H1 (cell line): ENCODE results near the gene COL4A2. TPM values are rescaled to one million over a fixed set of nuclear protein-coding genes. Genes with fewer than 3 reads are reported as not detected.

Experiments
- CTCF ChIA-PET: fragments of 300-600 bp; sonication (Branson Sonifier 250); formaldehyde crosslinking; loops from one replicate; lab custom pipeline; 2021; ENCODE audit not compliant: partially characterized antibody; lab: Charles Lee
- POLR2A ChIA-PET: fragments of 300-600 bp; sonication (Branson Sonifier 250); formaldehyde crosslinking; loops from one replicate; lab custom pipeline; 2021; ENCODE audit warnings: inconsistent platforms; ENCODE audit not compliant: partially characterized antibody; lab: Charles Lee
- DNase-seq, 2 experiments: peaks; one replicate each; pipeline versions ENCODE4 v3.0.0 to v3.0.0-alpha.2; 2010 to 2022; ENCODE audit warnings: low spot score in 2 of 2, low read depth in 1 of 2, mixed read lengths in 1 of 2
- FAIRE-seq: peaks from 2 replicates; lab custom pipeline; 2011; peaks lifted over from hg19 to GRCh38; lab: Jason Lieb, UNC
- H2AFZ ChIP-seq: 2 replicates; pipeline ENCODE4 v1.8.1; 2012; ENCODE audit warnings: low read length, inconsistent platforms
- H2AK5ac ChIP-seq: 2 replicates; pipeline ENCODE4 v1.6.1; 2013; ENCODE audit warnings: low read depth, low read length
- H2BK120ac ChIP-seq: replicated peaks from 2 replicates; pipeline ENCODE3; 2013; ENCODE audit warnings: low read depth, low read length, inconsistent platforms
- H2BK12ac ChIP-seq: 2 replicates; pipeline ENCODE4 v1.6.1; 2013; ENCODE audit warnings: low read depth, low read length
- H2BK15ac ChIP-seq: 2 replicates; pipeline ENCODE4 v1.6.1; 2013; ENCODE audit warnings: low read length
- H2BK20ac ChIP-seq: 2 replicates; pipeline ENCODE4 v1.6.1; 2013; ENCODE audit warnings: low read length
- H2BK5ac ChIP-seq: 2 replicates; pipeline ENCODE4 v1.6.1; 2013; ENCODE audit warnings: low read depth, low read length
- H3K14ac ChIP-seq: 2 replicates; pipeline ENCODE4 v1.6.1; 2013; ENCODE audit warnings: inconsistent platforms; ENCODE audit not compliant: insufficient read length
- H3K18ac ChIP-seq: 2 replicates; pipeline ENCODE4 v1.6.1; 2013; ENCODE audit warnings: low read length; ENCODE audit errors: extremely low read depth
- H3K23ac ChIP-seq: 2 replicates; pipeline ENCODE4 v1.6.1; 2013; ENCODE audit warnings: inconsistent platforms; ENCODE audit not compliant: insufficient read length
- H3K23me2 ChIP-seq: 2 replicates; pipeline ENCODE4 v1.6.1; 2013; ENCODE audit warnings: low read depth, low read length
- H3K27ac ChIP-seq: 2 replicates; pipeline ENCODE4 v1.6.1; 2011; ENCODE audit warnings: low read depth, low read length, inconsistent platforms
- H3K27me3 ChIP-seq, 4 experiments: replicated peaks in 1 of 4; 1 replicate in 1 of 4; 2 replicates in 3 of 4; pipeline versions ENCODE4 v1.6.1 to v1.8.1; 2011 to 2013; ENCODE audit warnings: low read length in 3 of 4, mild to moderate bottlenecking in 3 of 4, inconsistent platforms in 2 of 4, mixed read lengths in 2 of 4, moderate library complexity in 1 of 4; ENCODE audit not compliant: control insufficient read depth in 3 of 4, insufficient read depth in 3 of 4; ENCODE audit errors: extremely low read depth in 1 of 4
- H3K36me3 ChIP-seq, 4 experiments: 2 replicates each; pipeline versions ENCODE4 v1.6.1 to v1.8.1; 2011 to 2013; ENCODE audit warnings: mild to moderate bottlenecking in 4 of 4, low read length in 3 of 4, moderate library complexity in 2 of 4, control low read depth in 1 of 4, inconsistent platforms in 1 of 4; ENCODE audit not compliant: insufficient read depth in 4 of 4, control insufficient read depth in 2 of 4
- H3K4ac ChIP-seq: replicated peaks from 2 replicates; pipeline ENCODE3; 2013; ENCODE audit warnings: low read length, low read depth, mixed read lengths, inconsistent platforms; ENCODE audit not compliant: insufficient read length
- H3K4me1 ChIP-seq, 4 experiments: replicated peaks in 1 of 4; 1 replicate in 1 of 4; 2 replicates in 3 of 4; pipeline versions ENCODE4 v1.6.1 to v1.8.1; 2011 to 2013; ENCODE audit warnings: low read length in 3 of 4, inconsistent platforms in 2 of 4, mixed read lengths in 1 of 4; ENCODE audit not compliant: insufficient read depth in 4 of 4, control insufficient read depth in 3 of 4
- H3K4me2 ChIP-seq, 2 experiments: 2 replicates each; pipeline versions ENCODE4 v1.6.1 to v1.8.1; 2011 to 2013; ENCODE audit warnings: low read depth in 2 of 2, low read length in 2 of 2, control low read depth in 1 of 2, inconsistent platforms in 1 of 2, mild to moderate bottlenecking in 1 of 2; ENCODE audit not compliant: insufficient read depth in 1 of 2
- H3K4me3 ChIP-seq, 4 experiments: fragments of 200-600, 300-600 bp in 1 of 4; sonication (generic), shearing (Covaris generic), sonication (Bioruptor Twin) in 1 of 4; 2 replicates each; pipeline versions ENCODE4 v1.5.1 to v1.8.1; 2011 to 2016; ENCODE audit warnings: low read length in 4 of 4, low read depth in 3 of 4, control low read depth in 2 of 4, inconsistent platforms in 2 of 4, mild to moderate bottlenecking in 2 of 4, mixed read lengths in 1 of 4, moderate library complexity in 1 of 4; ENCODE audit not compliant: insufficient read depth in 2 of 4; ENCODE audit errors: extremely low read depth in 1 of 4
- H3K56ac ChIP-seq: replicated peaks from 2 replicates; pipeline ENCODE3; 2013; ENCODE audit warnings: low read depth, mild to moderate bottlenecking, mixed read lengths, low read length, inconsistent platforms; ENCODE audit not compliant: insufficient read length
- H3K79me1 ChIP-seq: 2 replicates; pipeline ENCODE4 v1.6.1; 2013; ENCODE audit warnings: low read depth, low read length, control low read depth
- H3K79me2 ChIP-seq, 2 experiments: 2 replicates each; pipeline versions ENCODE4 v1.6.1 to v1.8.1; 2012 to 2013; ENCODE audit warnings: low read length in 2 of 2, mild to moderate bottlenecking in 2 of 2, inconsistent platforms in 1 of 2; ENCODE audit not compliant: insufficient read depth in 2 of 2, control insufficient read depth in 1 of 2
- H3K9ac ChIP-seq, 4 experiments: replicated peaks in 1 of 4; 1 replicate in 1 of 4; 2 replicates in 3 of 4; pipeline versions ENCODE4 v1.6.1 to v1.8.1; 2011 to 2013; ENCODE audit warnings: low read depth in 3 of 4, low read length in 3 of 4, control low read depth in 2 of 4, mild to moderate bottlenecking in 2 of 4, moderate library complexity in 2 of 4, inconsistent platforms in 1 of 4; ENCODE audit errors: extremely low read depth in 1 of 4
- H3K9me3 ChIP-seq, 2 experiments: 2 replicates each; pipeline versions ENCODE4 v1.6.1 to v1.8.1; 2012 to 2013; ENCODE audit warnings: mild to moderate bottlenecking in 2 of 2, moderate library complexity in 2 of 2, control low read depth in 1 of 2, inconsistent platforms in 1 of 2, low read depth in 1 of 2, low read length in 1 of 2, mixed read lengths in 1 of 2; ENCODE audit not compliant: insufficient read depth in 2 of 2
- H4K20me1 ChIP-seq, 2 experiments: replicated peaks in 1 of 2; 2 replicates each; pipeline versions ENCODE3 to v1.8.1; 2011 to 2013; ENCODE audit warnings: inconsistent platforms in 2 of 2, low read length in 2 of 2, mild to moderate bottlenecking in 1 of 2; ENCODE audit not compliant: insufficient read depth in 2 of 2, control insufficient read depth in 1 of 2
- H4K5ac ChIP-seq: 2 replicates; pipeline ENCODE4 v1.6.1; 2013; ENCODE audit warnings: low read length, low read depth, mixed read lengths, inconsistent platforms; ENCODE audit not compliant: insufficient read length
- H4K8ac ChIP-seq: 2 replicates; pipeline ENCODE4 v1.8.0; 2013; ENCODE audit warnings: mild to moderate bottlenecking, moderate library complexity, low read length, inconsistent platforms; ENCODE audit not compliant: insufficient read depth; ENCODE audit errors: extremely low read depth
- H4K91ac ChIP-seq: replicated peaks from 2 replicates; pipeline ENCODE3; 2013; ENCODE audit warnings: low read length, mixed read lengths, inconsistent platforms; ENCODE audit not compliant: insufficient read length
- BACH1 ChIP-seq: IDR thresholded peaks from 2 replicates; pipeline ENCODE4 v1.6.1; 2012; ENCODE audit warnings: low read length, improper control_type of control experiment
- EP300 ChIP-seq, 2 experiments: IDR thresholded peaks; 1 replicate in 1 of 2; 2 replicates in 1 of 2; pipeline ENCODE4 v1.6.1; 2011 to 2012; ENCODE audit warnings: low read depth in 2 of 2, low read length in 2 of 2, mild to moderate bottlenecking in 2 of 2, borderline replicate concordance in 1 of 2, inconsistent platforms in 1 of 2, moderate library complexity in 1 of 2
- JUND ChIP-seq: IDR thresholded peaks from 2 replicates; pipeline ENCODE4 v1.6.1; 2011; ENCODE audit warnings: mild to moderate bottlenecking, improper control_type of control experiment, low read length
- RNF2 ChIP-seq: fragments of 200-900, 300-1000 bp; sonication (generic); IDR thresholded peaks from 2 replicates; pipeline ENCODE4 v1.7.1; 2016; ENCODE audit warnings: borderline replicate concordance, low read depth, mild to moderate bottlenecking, antibody characterized with exemption, low read length; ENCODE audit not compliant: poor library complexity, severe bottlenecking; ENCODE audit errors: missing control alignments
- WGBS, 2 experiments: shearing (Covaris generic) in 1 of 2; methylation state at CpG; one replicate each; pipeline versions ENCODE4 v1.1.6 to v1.1.7; 2013 to 2015; ENCODE audit warnings: low lambda C conversion rate in 2 of 2, mixed read lengths in 2 of 2, inconsistent platforms in 1 of 2, low coverage in 1 of 2, missing lambda C conversion rate in 1 of 2; ENCODE audit not compliant: insufficient replicate concordance in 2 of 2, insufficient coverage in 1 of 2, insufficient read length in 1 of 2; ENCODE audit errors: extremely low coverage in 1 of 2, missing lambda C conversion rate in 1 of 2; 5-methylcytosine and 5-hydroxymethylcytosine counted together
- polyA plus RNA-seq, 7 experiments: library from polyadenylated mRNA; depleted of rRNA in 3 of 7; stranded (reverse) in 5 of 7; unstranded in 2 of 7; fragments of >200 nt in 5 of 7; fragments of 200-250 nt in 2 of 7; gene quantifications; 1 replicate in 5 of 7; 2 replicates in 1 of 7; 4 replicates in 1 of 7; pipeline versions ENCODE4 v1.2.1 to v1.2.3, GENCODE V29; 2011 to 2013; ENCODE audit warnings: missing spikeins in 2 of 7, mixed read lengths in 2 of 7
- total RNA-seq: library from RNA; stranded (reverse); fragmentation: NEBNext Ultra II Directional; extraction: Animal tissue kit (Norgen Biotek cat#: 25700); gene quantifications from 2 replicates; pipeline ENCODE4 v1.2.1, GENCODE V29; 2021

The COL4A2 gene
- total and polyA plus RNA-seq, 2 of the 8 experiments (the other 6 are each of a cell fraction or from before 2014, with no cell fraction given) = 80.4 to 87.3 TPM

DNA sequence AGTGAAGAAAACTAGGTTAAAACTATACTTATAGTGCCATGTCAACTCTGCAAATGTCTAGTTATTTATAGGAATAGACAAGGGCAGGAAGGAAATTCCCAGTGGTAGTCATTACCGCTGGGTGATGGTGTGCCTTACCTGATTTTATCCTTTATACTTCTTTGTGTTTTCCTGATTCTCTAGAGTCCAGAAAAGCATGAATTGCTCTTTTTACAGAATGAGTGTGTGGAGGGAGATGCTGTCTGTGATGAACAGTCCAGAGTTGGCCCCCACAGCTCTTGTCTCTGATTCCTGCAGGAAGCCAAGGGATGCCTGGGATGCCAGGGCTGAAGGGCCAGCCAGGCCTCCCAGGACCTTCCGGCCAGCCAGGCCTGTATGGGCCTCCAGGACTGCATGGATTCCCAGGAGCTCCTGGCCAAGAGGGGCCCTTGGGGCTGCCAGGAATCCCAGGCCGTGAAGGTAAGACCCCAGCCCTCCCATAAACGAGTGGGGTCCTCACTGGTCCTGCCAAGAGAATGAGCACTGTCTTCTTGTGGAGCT, 170.7 kb downstream of the COL4A2 start:
- Histone ChIP-seq H4K20me1 (peaks cover 0 to 5% of the 10 kb centered on the region in 2 experiments), H3K79me1 (no peaks in the 10 kb centered on the region)
- CTCF ChIA-PET = no interaction called here

More for the DNA sequence above, 170.7 kb downstream of the COL4A2 start:
- WGBS, 2 experiments = 91% methylated on average over 4 of the region's 4 CpGs; no CpG with 5 or more reads in 1 of the 2 experiments
- no peak overlapping the region for H3K4ac ChIP-seq
- H3K23ac ChIP-seq = no peak overlapping the region
- H2AFZ ChIP-seq = no peak overlapping the region
- POLR2A ChIA-PET = no interaction called here
- no peak overlapping the region for H3K9ac ChIP-seq
- H2BK120ac ChIP-seq = no peak overlapping the region
- no peak overlapping the region for H3K4me3 ChIP-seq
- no peak overlapping the region for H3K18ac ChIP-seq
- H2BK20ac ChIP-seq = no peak overlapping the region
- no peaks in the 10 kb centered on the region; a peak in 1 of 4 replicates for H3K9me3 ChIP-seq
- H2AK5ac ChIP-seq = no peak overlapping the region
- peaks cover 2 to 32% (median 16%) of the 10 kb centered on the region in 4 experiments; a peak in 7 of 8 replicates for H3K36me3 ChIP-seq
- TF ChIP-seq EP300 (IDR thresholded peaks at IDR 0.05; ENCODE audit: borderline replicate concordance in 1 of 2, low read depth in 2 of 2, low read length in 2 of 2) (no peak), JUND (no peak), RNF2 (no peak), BACH1 (no peak)
- H3K14ac ChIP-seq = no peak overlapping the region
- H2BK12ac ChIP-seq = no peak overlapping the region
- no peak overlapping the region for H3K4me2 ChIP-seq
- H4K91ac ChIP-seq = no peak overlapping the region
- peak overlapping the region; percentile 79; the same call in 1 of the 2 replicates for H4K8ac ChIP-seq
- no peak overlapping the region for H2BK5ac ChIP-seq
- H3K4me1 ChIP-seq = 0 out of 7 replicates have a peak, but pooled peaks cover 0 to 6% (median 0%) of the 10 kb centered on the region in 4 experiments
- DNase-seq = no peak
- H2BK15ac ChIP-seq = no peak overlapping the region
- FAIRE-seq = no peak
- 0 out of 2 replicates have a peak, but pooled peaks cover 2% of the 10 kb centered on the region for H3K23me2 ChIP-seq
- no peak overlapping the region for H3K56ac ChIP-seq
- no peaks in the 10 kb centered on the region for H3K79me2 ChIP-seq
- H3K27me3 ChIP-seq = no peaks in the 10 kb centered on the region
- no peak overlapping the region for H3K27ac ChIP-seq
- no peak overlapping the region for H4K5ac ChIP-seq
